Keratinocyte (primary cell): ENCODE data around the gene LRBA. TPM values are rescaled to one million over a fixed set of nuclear protein-coding genes. Genes with fewer than 3 reads are reported as not detected.
A peak's percentile ranks its signal among the peaks of the same experiment; 100 is the strongest.
"Not testable (repeated sequence)": the region's sequence is repeated elsewhere in the genome, so short reads cannot be mapped to it uniquely, and the experiment has no call there.

Experiments
- DNase-seq: peaks from one replicate; pipeline ENCODE4 v3.0.0-alpha.2; 2011; ENCODE audit warnings: low read depth, missing footprints, low spot score
- FAIRE-seq: peaks from 2 replicates; lab custom pipeline; 2011; peaks lifted over from hg19 to GRCh38; lab: Jason Lieb, UNC
- H2AFZ ChIP-seq: 2 replicates; pipeline ENCODE4 v1.6.0; 2012; ENCODE audit warnings: low read length, control low read depth, inconsistent platforms; ENCODE audit not compliant: control insufficient read depth
- H3K27ac ChIP-seq: 2 replicates; pipeline ENCODE4 v1.5.1; 2011; ENCODE audit warnings: low read length; ENCODE audit not compliant: control insufficient read depth, insufficient read depth
- H3K27me3 ChIP-seq: 3 replicates; pipeline ENCODE4 v1.6.0; 2011; ENCODE audit warnings: low read length; ENCODE audit not compliant: control insufficient read depth, insufficient read depth; ENCODE audit errors: extremely low read depth
- H3K36me3 ChIP-seq, 2 experiments: 2 replicates in 1 of 2; 3 replicates in 1 of 2; pipeline ENCODE4 v1.5.1; 2011; ENCODE audit warnings: low read length in 2 of 2, mild to moderate bottlenecking in 1 of 2; ENCODE audit not compliant: control insufficient read depth in 2 of 2, insufficient read depth in 2 of 2; ENCODE audit errors: extremely low read depth in 1 of 2
- H3K4me1 ChIP-seq: 3 replicates; pipeline ENCODE4 v1.5.1; 2011; ENCODE audit warnings: low read length; ENCODE audit not compliant: control insufficient read depth, insufficient read depth; ENCODE audit errors: extremely low read depth
- H3K4me2 ChIP-seq: 3 replicates; pipeline ENCODE4 v1.6.0; 2011; ENCODE audit warnings: low read depth, low read length; ENCODE audit not compliant: control insufficient read depth, insufficient read depth; ENCODE audit errors: extremely low read depth
- H3K4me3 ChIP-seq, 3 experiments: fragments of 200-600 bp in 1 of 3; sonication (generic) in 1 of 3; 2 replicates in 2 of 3; 3 replicates in 1 of 3; pipeline ENCODE4 v1.5.1; 2011 to 2016; ENCODE audit warnings: low read length in 3 of 3, mild to moderate bottlenecking in 3 of 3, control low read depth in 2 of 3, inconsistent platforms in 1 of 3, low read depth in 1 of 3, mixed read lengths in 1 of 3, mixed run types in 1 of 3, moderate library complexity in 1 of 3; ENCODE audit not compliant: control insufficient read depth in 2 of 3, insufficient read depth in 2 of 3; ENCODE audit errors: extremely low read depth in 1 of 3
- H3K79me2 ChIP-seq: 2 replicates; pipeline ENCODE4 v1.6.0; 2012; ENCODE audit warnings: low read length; ENCODE audit not compliant: control insufficient read depth, insufficient read depth
- H3K9ac ChIP-seq: 3 replicates; pipeline ENCODE4 v1.6.0; 2011; ENCODE audit warnings: low read length; ENCODE audit not compliant: control insufficient read depth, insufficient read depth; ENCODE audit errors: extremely low read depth
- H3K9me1 ChIP-seq: 3 replicates; pipeline ENCODE4 v1.6.0; 2011; ENCODE audit warnings: low read length; ENCODE audit not compliant: control insufficient read depth, insufficient read depth; ENCODE audit errors: extremely low read depth
- H3K9me3 ChIP-seq: 2 replicates; pipeline ENCODE4 v1.5.1; 2012; ENCODE audit warnings: low read depth, low read length; ENCODE audit not compliant: control insufficient read depth
- H4K20me1 ChIP-seq: 3 replicates; pipeline ENCODE4 v1.6.0; 2011; ENCODE audit warnings: low read length; ENCODE audit not compliant: control insufficient read depth, insufficient read depth; ENCODE audit errors: extremely low read depth
- CTCF ChIP-seq, 3 experiments: IDR thresholded peaks in 1 of 3; conservative IDR thresholded peaks in 1 of 3; optimal IDR thresholded peaks in 1 of 3; 2 replicates in 2 of 3; 3 replicates in 1 of 3; pipeline versions ENCODE3 to v1.5.1; 2011; ENCODE audit warnings: low read length in 3 of 3, mild to moderate bottlenecking in 3 of 3, moderate library complexity in 2 of 3, control low read depth in 1 of 3, inconsistent platforms in 1 of 3; ENCODE audit not compliant: insufficient read depth in 2 of 3; ENCODE audit errors: extremely low read depth in 1 of 3
- EZH2 ChIP-seq: IDR thresholded peaks from one replicate; pipeline ENCODE4 v1.6.1; 2012; ENCODE audit warnings: inconsistent platforms, mild to moderate bottlenecking, low read length, moderate library complexity
- dilution Hi-C: fragments of 300-500 bp; cut with MboI; formaldehyde crosslinking; loops from one replicate; pipeline ENCODE4 v1.7.0; 2020; ENCODE audit warnings: low sequenced_read_pairs; ENCODE audit not compliant: extremely low pct_ligation_motif_present
- polyA plus RNA-seq, 5 experiments: library from polyadenylated mRNA; depleted of rRNA in 3 of 5; stranded (reverse) in 3 of 5; stranded (forward) in 1 of 5; unstranded in 1 of 5; fragments of >200 nt; gene quantifications; 1 replicate in 1 of 5; 2 replicates in 3 of 5; 3 replicates in 1 of 5; pipeline versions ENCODE4 v1.2.1 to v1.2.3, GENCODE V29; 2011 to 2012; ENCODE audit warnings: missing spikeins in 2 of 5, low read depth in 1 of 5, low replicate concordance in 1 of 5

LRBA gene
- polyA plus RNA-seq, 1 donor (not counting 4 experiments of a cell fraction or from before 2014, with no cell fraction given) = 35.6 TPM

- Histone ChIP-seq H2AFZ (no peak overlapping the region), H3K36me3 (no peaks in the 10 kb centered on the region), H3K4me2 (no peak overlapping the region), H3K9me3 (no peaks in the 10 kb centered on the region), H3K27me3 (no peaks in the 10 kb centered on the region), H3K9me1 (no peaks in the 10 kb centered on the region), H3K4me1 (no peaks in the 10 kb centered on the region), H3K79me2 (peaks cover 65% of the 10 kb centered on the region), H3K9ac (no peak overlapping the region), H3K27ac (no peak overlapping the region), H3K4me3 (no peak overlapping the region), H4K20me1 (peaks cover 3% of the 10 kb centered on the region)
- DNase-seq = no peak
- no peak for TF ChIP-seq EZH2
- no peak for TF ChIP-seq CTCF (optimal IDR thresholded peaks at IDR 0.05 in 1 of 3, IDR thresholded peaks at IDR 0.05 in 1 of 3, conservative IDR thresholded peaks at IDR 0.05 in 1 of 3; ENCODE audit: extremely low read depth in 1 of 3, insufficient read depth in 2 of 3, low read length in 3 of 3)
- FAIRE-seq = peak; percentile 66
- dilution Hi-C loops = no loop called here
These were observed 44.4 kb downstream of the LRBA start for GRCh38 chr4:150970685-150971151.

- Histone ChIP-seq H4K20me1 (no peaks in the 10 kb centered on the region), H3K79me2 (peaks cover 46% of the 10 kb centered on the region), H3K36me3 (no peaks in the 10 kb centered on the region), H3K4me1 (no peaks in the 10 kb centered on the region), H3K4me2 (no peak overlapping the region), H3K27me3 (no peaks in the 10 kb centered on the region), H3K9me1 (no peaks in the 10 kb centered on the region), H3K4me3 (no peak overlapping the region), H3K9ac (no peak overlapping the region), H3K9me3 (no peaks in the 10 kb centered on the region), H2AFZ (no peak overlapping the region), H3K27ac (no peak overlapping the region)
- DNase-seq (no peak), FAIRE-seq (no peak)
- TF ChIP-seq EZH2 (no peak), CTCF (optimal IDR thresholded peaks at IDR 0.05 in 1 of 3, IDR thresholded peaks at IDR 0.05 in 1 of 3, conservative IDR thresholded peaks at IDR 0.05 in 1 of 3; ENCODE audit: extremely low read depth in 1 of 3, insufficient read depth in 2 of 3, low read length in 3 of 3) (no peak)
- dilution Hi-C loops = no loop called here
These were observed 50.3 kb downstream of the LRBA start for GRCh38 chr4:150964754-150965153.

- H3K36me3 ChIP-seq, H3K4me3 ChIP-seq, H3K27me3 ChIP-seq, H3K9me1 ChIP-seq, DNase-seq, H3K9me3 ChIP-seq, H3K4me1 ChIP-seq, H3K9ac ChIP-seq, FAIRE-seq, dilution Hi-C loops, H3K27ac ChIP-seq, H3K4me2 ChIP-seq, H4K20me1 ChIP-seq, H2AFZ ChIP-seq: not testable (repeated sequence)
- peaks cover 47% of the 10 kb centered on the region for H3K79me2 ChIP-seq
These were observed 51.3 kb downstream of the LRBA start for GRCh38 chr4:150963602-150964345.
